ENCODE data around the gene CHRNB2.
"Not testable (repeated sequence)": the region's sequence is repeated elsewhere in the genome, so short reads cannot be mapped to it uniquely, and the experiment has no call there.

CHRNB2 gene

GRCh38 chr1:154567386-154568156 lies at the start of gene CHRNB2:
Gene CHRNB2, plus strand, starts transcription at chr1:154567778. Its CDS starts 267 bp downstream, at chr1:154568045.
- Mint-ChIP-seq H3K27me3 (ENCODE audit: low read depth) (peaks cover 49% of the 10 kb centered on the region), H3K4me1 (ENCODE audit: low read depth) (peaks cover 4% of the 10 kb centered on the region), H3K9me3 (no peaks in the 10 kb centered on the region), H3K27ac (no peak within 1 kb of the TSS), H3K4me3 (no peak within 1 kb of the TSS), H3K36me3 (ENCODE audit: low read depth) (no peaks in the 10 kb centered on the region)

- H3K4me3 Mint-ChIP-seq: no peak overlapping the region
- H3K9me3 Mint-ChIP-seq: no peaks in the 10 kb centered on the region
- no peaks in the 10 kb centered on the region for H3K4me1 Mint-ChIP-seq (ENCODE audit: low read depth)
- peaks cover 41% of the 10 kb centered on the region for H3K27me3 Mint-ChIP-seq (ENCODE audit: low read depth)
- H3K27ac Mint-ChIP-seq: no peak overlapping the region
- no peaks in the 10 kb centered on the region for H3K36me3 Mint-ChIP-seq (ENCODE audit: low read depth)
Observed at GRCh38 chr1:154519591-154519991, 48.0 kb upstream of the CHRNB2 start.

GRCh38 chr1:154520333-154520732 lies 47.2 kb upstream of the CHRNB2 start:
- peaks cover 37% of the 10 kb centered on the region for H3K27me3 Mint-ChIP-seq (ENCODE audit: low read depth)

GRCh38 chr1:154521695-154522094 lies 45.9 kb upstream of the CHRNB2 start:
- Mint-ChIP-seq H3K4me3 (no peak overlapping the region), H3K4me1 (ENCODE audit: low read depth) (no peaks in the 10 kb centered on the region), H3K36me3 (ENCODE audit: low read depth) (no peaks in the 10 kb centered on the region), H3K27ac (no peak overlapping the region), H3K9me3 (no peaks in the 10 kb centered on the region), H3K27me3 (ENCODE audit: low read depth) (peaks cover 26% of the 10 kb centered on the region)

More at GRCh38 chr1:154520333-154520732, 47.2 kb upstream of the CHRNB2 start:
- H3K9me3 Mint-ChIP-seq: no peaks in the 10 kb centered on the region
- H3K27ac Mint-ChIP-seq: no peak overlapping the region
- H3K4me3 Mint-ChIP-seq: no peak overlapping the region
- H3K36me3 Mint-ChIP-seq (ENCODE audit: low read depth): no peaks in the 10 kb centered on the region
- no peaks in the 10 kb centered on the region for H3K4me1 Mint-ChIP-seq (ENCODE audit: low read depth)

GRCh38 chr1:154524881-154525280 lies 42.7 kb upstream of the CHRNB2 start:
- H3K27ac Mint-ChIP-seq: no peak overlapping the region
- H3K9me3 Mint-ChIP-seq: no peaks in the 10 kb centered on the region
- no peaks in the 10 kb centered on the region for H3K36me3 Mint-ChIP-seq (ENCODE audit: low read depth)
- peaks cover 24% of the 10 kb centered on the region for H3K27me3 Mint-ChIP-seq (ENCODE audit: low read depth)
- H3K4me3 Mint-ChIP-seq: no peak overlapping the region
- no peaks in the 10 kb centered on the region for H3K4me1 Mint-ChIP-seq (ENCODE audit: low read depth)

GRCh38 chr1:154527192-154527591 lies 40.4 kb upstream of the CHRNB2 start:
- H3K4me1 Mint-ChIP-seq (ENCODE audit: low read depth): no peaks in the 10 kb centered on the region
- H3K27ac Mint-ChIP-seq: no peak overlapping the region

GRCh38 chr1:154529308-154529707 lies 38.3 kb upstream of the CHRNB2 start:
- no peaks in the 10 kb centered on the region for H3K4me1 Mint-ChIP-seq (ENCODE audit: low read depth)
- no peak overlapping the region for H3K4me3 Mint-ChIP-seq

More at GRCh38 chr1:154527192-154527591, 40.4 kb upstream of the CHRNB2 start:
- H3K9me3 Mint-ChIP-seq: no peaks in the 10 kb centered on the region
- no peak overlapping the region for H3K4me3 Mint-ChIP-seq
- peaks cover 15% of the 10 kb centered on the region for H3K27me3 Mint-ChIP-seq (ENCODE audit: low read depth)
- no peaks in the 10 kb centered on the region for H3K36me3 Mint-ChIP-seq (ENCODE audit: low read depth)

GRCh38 chr1:154531950-154532349 lies 35.6 kb upstream of the CHRNB2 start:
- H3K36me3 Mint-ChIP-seq (ENCODE audit: low read depth); H3K9me3 Mint-ChIP-seq; H3K27ac Mint-ChIP-seq; H3K4me3 Mint-ChIP-seq; H3K4me1 Mint-ChIP-seq (ENCODE audit: low read depth): not testable (repeated sequence)
- H3K27me3 Mint-ChIP-seq (ENCODE audit: low read depth): peaks cover 18% of the 10 kb centered on the region

More at GRCh38 chr1:154529308-154529707, 38.3 kb upstream of the CHRNB2 start:
- Mint-ChIP-seq H3K9me3 (no peaks in the 10 kb centered on the region), H3K27ac (no peak overlapping the region), H3K27me3 (ENCODE audit: low read depth) (peaks cover 8% of the 10 kb centered on the region), H3K36me3 (ENCODE audit: low read depth) (no peaks in the 10 kb centered on the region)

- no peaks in the 10 kb centered on the region for H3K9me3 Mint-ChIP-seq
- no peak overlapping the region for H3K4me3 Mint-ChIP-seq
- no peaks in the 10 kb centered on the region for H3K36me3 Mint-ChIP-seq (ENCODE audit: low read depth)
- peaks cover 21% of the 10 kb centered on the region for H3K27me3 Mint-ChIP-seq (ENCODE audit: low read depth)
- H3K27ac Mint-ChIP-seq: no peak overlapping the region
- no peaks in the 10 kb centered on the region for H3K4me1 Mint-ChIP-seq (ENCODE audit: low read depth)
Observed at GRCh38 chr1:154533952-154534844, 33.4 kb upstream of the CHRNB2 start.

- no peak overlapping the region for H3K4me3 Mint-ChIP-seq
- peaks cover 33% of the 10 kb centered on the region for H3K27me3 Mint-ChIP-seq (ENCODE audit: low read depth)
- H3K36me3 Mint-ChIP-seq (ENCODE audit: low read depth): no peaks in the 10 kb centered on the region
- no peaks in the 10 kb centered on the region for H3K9me3 Mint-ChIP-seq
- H3K27ac Mint-ChIP-seq: no peak overlapping the region
- H3K4me1 Mint-ChIP-seq (ENCODE audit: low read depth): no peaks in the 10 kb centered on the region
Observed at GRCh38 chr1:154536570-154536969, 31.0 kb upstream of the CHRNB2 start.

GRCh38 chr1:154539486-154540483 lies 27.8 kb upstream of the CHRNB2 start:
- no peak overlapping the region for H3K27ac Mint-ChIP-seq
- H3K36me3 Mint-ChIP-seq (ENCODE audit: low read depth): no peaks in the 10 kb centered on the region

GRCh38 chr1:154541231-154541630 lies 26.3 kb upstream of the CHRNB2 start:
- H3K27ac Mint-ChIP-seq: no peak overlapping the region
- H3K27me3 Mint-ChIP-seq (ENCODE audit: low read depth): peaks cover 23% of the 10 kb centered on the region
- H3K9me3 Mint-ChIP-seq: no peaks in the 10 kb centered on the region
- no peaks in the 10 kb centered on the region for H3K4me1 Mint-ChIP-seq (ENCODE audit: low read depth)
- H3K4me3 Mint-ChIP-seq: no peak overlapping the region
- no peaks in the 10 kb centered on the region for H3K36me3 Mint-ChIP-seq (ENCODE audit: low read depth)

More at GRCh38 chr1:154539486-154540483, 27.8 kb upstream of the CHRNB2 start:
- Mint-ChIP-seq H3K4me3 (no peak overlapping the region), H3K27me3 (ENCODE audit: low read depth) (peaks cover 27% of the 10 kb centered on the region), H3K9me3 (no peaks in the 10 kb centered on the region), H3K4me1 (ENCODE audit: low read depth) (no peaks in the 10 kb centered on the region)

- H3K27me3 Mint-ChIP-seq (ENCODE audit: low read depth): no peaks in the 10 kb centered on the region
- no peak overlapping the region for H3K4me3 Mint-ChIP-seq
- peaks cover 12% of the 10 kb centered on the region for H3K4me1 Mint-ChIP-seq (ENCODE audit: low read depth)
- H3K27ac Mint-ChIP-seq: no peak overlapping the region
- no peaks in the 10 kb centered on the region for H3K9me3 Mint-ChIP-seq
- peaks cover 17% of the 10 kb centered on the region for H3K36me3 Mint-ChIP-seq (ENCODE audit: low read depth)
Observed at GRCh38 chr1:154546264-154547063, 21.1 kb upstream of the CHRNB2 start.
